ENCODE data around the gene RAB4B.

- TF ChIP-seq POLR2A (IDR thresholded peaks at IDR 0.05) (no peak), CTCF (IDR thresholded peaks at IDR 0.05) (no peak)
Observed at GRCh38 chr19:40736661-40737060, 41.4 kb upstream of the RAB4B start.

Data from adrenal gland (tissue), 5 donors.